GM18526 (cell line): ENCODE data around the gene B4GALT1.

Experiments used
- POLR2A ChIP-seq: IDR thresholded peaks from 3 replicates; pipeline ENCODE4 v1.6.1; 2011; ENCODE audit not compliant: insufficient read length; ENCODE audit errors: extremely low read depth

Gene B4GALT1

DNA sequence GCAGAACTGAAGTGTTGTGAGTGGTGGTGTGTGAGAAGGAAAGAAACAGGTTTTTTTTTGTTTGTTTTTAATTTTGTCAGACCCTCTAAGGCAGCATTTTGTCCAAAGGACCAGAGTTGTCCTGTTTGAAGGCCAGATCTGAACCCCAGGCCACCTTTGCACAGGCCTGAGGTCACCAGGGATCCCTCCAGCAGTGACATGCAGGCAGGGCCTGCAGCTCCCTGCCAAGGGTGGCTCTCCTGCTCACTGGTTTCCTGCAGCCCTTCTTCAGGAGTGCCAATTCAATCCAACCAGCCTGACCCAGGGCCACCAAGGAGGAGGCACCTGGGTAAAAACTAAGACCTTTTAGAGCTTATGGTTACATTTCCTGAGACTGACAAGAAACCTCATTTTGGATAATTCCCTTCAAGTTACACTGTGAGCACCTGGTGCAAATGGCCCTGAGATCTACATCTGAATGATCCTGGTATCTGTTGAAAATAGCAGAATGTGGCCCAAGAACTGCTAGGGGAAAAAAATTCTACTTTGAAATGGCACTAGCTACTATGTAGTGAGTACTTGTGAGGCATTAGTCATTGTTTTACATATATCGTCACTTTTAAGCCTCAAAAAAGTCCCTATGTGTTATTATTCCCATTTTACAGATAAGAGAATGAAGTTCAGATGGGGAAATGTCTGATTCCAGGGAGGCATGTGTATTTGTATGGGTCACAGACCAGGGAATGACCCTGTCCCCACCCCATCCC is 57.1 kb downstream of the B4GALT1 start:
- no peak for TF ChIP-seq POLR2A

DNA sequence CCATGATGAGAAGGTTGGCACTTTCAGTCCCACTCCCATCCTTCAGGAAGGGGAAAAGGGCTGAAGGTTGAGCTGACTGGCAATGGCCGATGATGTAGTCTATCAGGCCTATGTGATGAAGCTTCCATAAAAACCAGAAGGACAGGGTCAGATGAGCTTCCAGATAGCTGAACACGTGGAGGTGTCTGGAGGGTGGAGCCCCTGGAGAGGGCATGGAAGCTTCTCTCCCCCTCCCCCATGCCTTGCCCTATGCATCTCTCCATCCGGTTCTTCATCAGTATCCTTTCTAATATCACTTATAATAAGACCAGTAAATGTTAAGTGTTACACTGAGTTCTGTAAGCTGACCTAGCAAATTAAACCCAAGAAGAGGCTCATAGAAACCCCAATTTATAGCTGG is 58.0 kb downstream of the B4GALT1 start:
- no peak for TF ChIP-seq POLR2A

DNA sequence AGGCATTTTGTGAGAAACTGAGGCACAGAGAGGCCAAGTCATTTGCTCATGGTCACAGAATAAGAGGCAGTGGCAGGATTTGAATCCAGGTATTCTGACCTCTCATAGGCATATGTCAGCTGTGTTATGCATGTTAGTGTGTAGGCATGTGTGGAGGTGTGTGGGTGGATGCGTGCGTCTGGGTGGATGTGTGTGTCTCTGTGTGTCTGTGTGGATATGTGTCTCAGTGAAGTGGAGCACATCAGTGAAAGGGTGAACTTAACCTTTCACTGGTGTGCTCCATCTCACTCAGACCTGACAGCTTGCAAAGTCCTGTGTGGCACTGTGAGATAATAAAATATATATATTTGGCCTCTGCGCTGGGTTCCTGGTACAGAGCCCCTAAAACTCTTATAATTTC is 58.7 kb downstream of the B4GALT1 start:
- TF ChIP-seq POLR2A, result no peak

DNA sequence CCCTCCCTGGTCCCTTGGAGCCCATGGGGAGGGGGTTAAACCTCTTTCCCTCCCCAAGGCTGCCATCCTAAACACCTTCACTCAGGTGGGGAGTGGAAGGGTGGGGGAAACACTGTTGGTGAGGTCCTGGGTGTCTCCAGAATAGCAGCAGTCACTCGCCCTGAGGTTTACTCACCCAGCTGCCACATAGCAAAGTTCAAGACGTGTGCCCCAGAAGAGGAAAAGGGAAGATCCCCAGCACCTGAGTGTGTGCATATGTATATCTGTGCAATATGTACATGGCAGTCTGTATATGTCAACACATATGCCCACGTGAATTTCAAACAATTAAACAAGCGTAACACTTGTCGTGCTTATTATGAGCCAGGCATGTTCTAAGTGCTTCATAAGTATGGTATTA is 59.4 kb downstream of the B4GALT1 start:
- TF ChIP-seq POLR2A, result no peak

DNA sequence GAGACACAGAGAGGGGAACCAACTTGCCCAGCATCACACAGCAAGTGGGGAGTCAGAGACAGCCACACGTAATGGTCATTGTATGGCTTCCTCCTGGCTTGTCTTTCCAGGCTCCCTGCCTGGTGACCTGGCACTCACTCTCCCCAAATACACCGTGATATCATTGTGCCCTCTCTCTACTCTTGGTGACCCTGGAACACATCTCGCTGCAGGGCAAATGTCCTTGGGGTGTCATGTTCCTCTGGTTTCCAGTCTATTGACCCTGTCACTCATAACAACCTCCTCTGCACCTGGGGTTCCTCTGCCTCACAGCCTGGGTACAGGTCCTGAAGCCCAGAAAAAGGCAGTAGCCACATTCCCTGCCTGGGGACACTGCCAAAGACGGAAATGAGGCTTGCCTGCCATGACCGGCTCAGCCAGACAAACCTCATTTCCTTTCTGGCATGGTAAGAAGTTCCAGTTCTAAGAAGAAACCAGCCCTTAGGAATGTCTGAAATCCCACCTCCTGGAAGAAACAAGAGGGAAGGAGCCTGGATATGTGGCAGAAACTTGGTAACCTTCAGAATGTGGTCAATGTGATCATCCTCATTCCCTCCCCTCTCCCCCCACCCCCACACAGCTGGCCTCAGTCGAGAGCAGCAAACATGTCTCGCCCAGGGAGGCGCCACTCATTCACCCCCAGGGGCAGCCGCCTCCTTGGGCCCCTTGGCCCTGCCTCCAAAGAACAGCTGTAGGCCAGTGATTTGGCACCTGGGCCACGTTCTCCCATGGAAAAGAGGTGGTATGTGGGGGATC is 60.1 kb downstream of the B4GALT1 start:
- no peak for TF ChIP-seq POLR2A

DNA sequence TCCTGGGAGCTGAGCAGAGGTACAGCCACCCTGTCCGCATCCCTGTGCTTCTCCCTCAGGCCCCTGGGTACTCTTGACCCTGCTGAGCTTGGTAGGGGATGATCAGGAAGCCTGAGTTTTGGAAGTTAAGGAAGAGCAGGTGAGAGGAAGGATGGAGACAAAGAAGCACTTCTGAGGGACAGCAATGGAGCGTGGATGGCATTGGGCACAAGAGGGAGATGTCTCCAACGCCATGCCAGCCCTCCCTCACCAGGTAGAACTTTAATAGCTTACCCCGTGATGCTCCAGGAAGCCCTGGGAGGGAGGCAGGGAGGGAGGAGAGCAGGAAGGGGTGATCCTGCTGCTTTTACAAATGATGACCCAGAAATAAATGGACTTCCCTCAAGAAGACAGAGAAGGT is 60.8 kb downstream of the B4GALT1 start:
- TF ChIP-seq POLR2A, result no peak

DNA sequence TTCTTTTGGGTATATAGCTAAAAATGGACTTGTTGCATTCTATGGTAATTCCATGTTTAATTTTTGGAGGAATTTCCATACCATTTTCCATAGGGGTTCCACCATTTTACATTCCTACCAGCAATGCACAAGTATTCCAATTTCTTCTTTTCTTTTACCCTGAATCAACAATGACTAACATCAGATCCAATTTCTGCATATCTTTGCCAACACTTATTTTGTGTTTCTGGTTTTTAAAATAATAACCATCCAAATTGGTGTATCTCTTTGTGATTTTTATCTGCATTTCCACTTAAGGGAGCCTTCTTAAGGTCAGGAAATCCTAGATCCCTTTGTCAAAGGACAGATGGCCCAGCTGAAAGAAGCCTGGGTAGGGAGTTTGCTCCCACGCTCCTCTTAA is 61.2 kb downstream of the B4GALT1 start:
- no peak for TF ChIP-seq POLR2A

DNA sequence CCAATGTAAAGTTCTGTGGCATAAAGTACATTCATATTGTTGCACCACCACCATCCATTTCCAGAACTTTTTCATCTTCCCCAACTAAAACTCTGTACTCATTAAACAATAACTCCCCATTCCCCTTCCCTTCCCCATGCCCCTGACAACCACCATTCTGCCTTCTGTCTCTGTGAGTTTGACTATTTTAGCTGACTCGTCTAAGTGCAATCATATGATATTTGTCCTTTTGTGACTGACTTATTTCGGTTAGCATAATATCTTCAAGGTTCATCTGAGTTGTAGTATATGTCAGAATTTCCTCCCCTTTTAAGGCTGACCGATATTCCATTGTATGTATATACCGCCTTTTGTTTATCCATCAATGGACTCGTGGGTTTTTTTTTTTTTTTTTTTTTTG is 61.6 kb downstream of the B4GALT1 start:
- no peak for TF ChIP-seq POLR2A

DNA sequence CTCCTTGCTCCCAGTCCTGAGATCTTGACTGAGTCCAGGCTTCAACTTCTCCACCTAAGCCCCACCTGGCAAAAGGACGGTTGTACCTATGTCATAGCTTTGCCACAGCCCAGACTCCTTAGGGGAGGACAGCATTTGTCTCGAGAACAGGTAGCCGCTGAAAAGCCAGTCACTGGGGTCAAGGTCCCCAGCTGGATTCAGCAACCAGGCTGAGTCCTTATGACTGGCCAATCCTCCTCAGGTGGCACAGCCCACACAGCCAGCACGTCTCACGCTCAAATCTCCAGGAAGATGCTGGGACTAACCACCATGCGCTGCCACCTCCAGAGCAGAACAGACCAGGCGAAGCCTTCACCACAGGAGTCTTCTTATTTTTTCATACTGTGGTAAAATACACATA is 62.7 kb downstream of the B4GALT1 start:
- no peak for TF ChIP-seq POLR2A

DNA sequence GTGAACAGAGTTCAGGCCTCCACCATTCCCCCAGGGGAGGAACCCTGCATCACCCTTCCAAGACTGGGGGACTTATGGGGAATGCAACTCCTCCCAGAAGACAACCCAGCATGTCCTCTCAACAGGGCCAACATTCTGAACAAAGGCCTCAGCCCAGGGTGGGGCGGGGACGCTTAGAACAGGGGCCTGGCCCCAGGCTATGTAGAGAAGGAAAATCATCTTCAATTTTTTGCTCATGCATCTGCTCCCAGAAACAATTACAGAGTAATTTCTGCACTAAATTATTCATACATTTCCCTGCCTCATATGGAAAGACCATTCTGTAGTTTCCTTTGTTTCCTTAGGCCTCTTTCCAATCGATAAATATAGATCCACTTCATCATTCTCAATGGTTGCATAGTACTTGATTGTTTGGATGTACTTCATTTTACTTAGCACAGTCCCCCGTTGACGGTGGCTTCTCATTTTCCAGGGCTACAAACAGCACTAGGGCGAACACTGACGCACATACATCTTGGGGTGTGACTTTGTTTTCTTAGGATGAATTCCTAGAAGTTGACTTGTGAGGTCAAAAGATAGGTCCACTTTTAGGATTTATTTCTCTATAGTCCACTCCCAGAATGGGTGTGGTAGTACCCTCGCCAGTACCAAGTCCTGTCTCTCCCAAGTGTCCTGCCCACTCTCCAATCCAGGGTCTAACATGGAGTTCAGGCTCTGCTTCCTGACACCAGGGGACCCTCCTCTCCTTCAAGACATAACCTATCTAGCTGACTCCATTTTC is 63.4 kb downstream of the B4GALT1 start:
- no peak for TF ChIP-seq POLR2A

DNA sequence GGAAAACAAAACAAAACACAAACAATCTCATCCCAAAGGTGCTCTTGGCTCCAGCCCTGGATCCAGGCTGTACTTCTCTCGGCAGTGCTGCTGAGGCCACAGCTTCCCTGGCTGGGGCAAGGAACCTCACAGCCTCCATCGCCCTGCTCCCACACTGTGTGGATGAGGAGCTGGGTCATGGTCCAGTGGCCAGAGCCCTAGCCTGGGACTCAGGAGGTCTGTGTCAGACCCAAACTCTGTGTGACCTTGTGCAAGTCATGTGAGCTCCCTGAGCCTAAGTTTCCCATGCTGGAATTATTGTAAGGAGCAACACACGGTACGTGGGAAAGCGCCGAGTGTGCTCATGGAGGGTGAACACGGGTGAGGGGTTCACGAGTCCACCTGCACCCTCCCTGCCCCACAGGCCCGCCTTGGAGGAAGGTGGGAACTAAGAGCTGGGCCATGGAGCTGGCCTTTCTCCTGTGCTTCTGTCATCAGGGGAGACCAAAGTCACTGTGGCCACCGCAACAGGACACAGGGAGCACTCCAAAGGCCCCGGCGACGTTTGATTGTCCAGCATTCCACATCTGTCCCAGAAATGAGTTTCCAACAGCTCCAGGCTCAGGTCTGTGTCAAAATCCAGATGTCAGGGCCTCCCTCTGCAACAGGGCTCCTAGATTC is 64.5 kb downstream of the B4GALT1 start:
- TF ChIP-seq POLR2A, result no peak

DNA sequence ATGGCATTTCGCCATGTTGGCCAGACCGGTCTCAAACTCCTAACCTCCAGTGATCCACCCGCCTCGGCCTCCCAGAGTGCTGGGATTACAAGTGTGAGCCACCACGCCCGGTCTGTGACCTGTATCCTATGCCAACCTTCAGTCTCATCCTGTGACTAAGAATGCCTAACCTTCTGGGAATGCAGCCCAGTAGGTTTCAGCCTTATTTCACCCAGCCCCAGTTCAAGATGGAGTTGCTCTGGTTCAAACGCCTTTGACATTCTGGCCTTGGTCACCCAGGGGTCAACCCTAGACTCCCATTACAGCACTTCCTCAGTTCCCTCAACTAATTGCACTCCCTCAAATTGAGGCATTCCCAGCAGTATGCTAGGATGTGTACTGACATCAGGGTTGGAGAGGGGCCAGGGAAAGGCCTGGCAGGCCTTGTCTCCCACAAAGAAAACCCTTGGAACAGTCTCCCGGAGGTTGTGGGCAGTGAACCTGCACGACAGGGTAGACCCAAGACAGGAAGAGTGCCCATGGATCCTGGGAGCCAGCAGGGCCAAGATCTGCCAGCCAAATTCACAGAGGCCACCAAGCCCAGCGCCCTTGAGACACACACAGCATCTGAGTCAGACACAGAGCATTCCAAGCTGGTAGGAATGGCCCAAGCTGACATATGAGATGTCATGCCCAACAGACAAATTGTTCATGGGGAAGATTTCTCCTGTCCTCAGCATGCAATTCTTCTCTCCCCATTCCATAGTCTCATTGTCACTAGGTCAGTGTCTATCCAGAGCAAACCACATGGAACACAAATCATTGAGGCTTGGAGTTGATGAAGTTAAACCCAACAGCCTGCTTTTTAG is 65.8 kb downstream of the B4GALT1 start:
- no peak for TF ChIP-seq POLR2A

DNA sequence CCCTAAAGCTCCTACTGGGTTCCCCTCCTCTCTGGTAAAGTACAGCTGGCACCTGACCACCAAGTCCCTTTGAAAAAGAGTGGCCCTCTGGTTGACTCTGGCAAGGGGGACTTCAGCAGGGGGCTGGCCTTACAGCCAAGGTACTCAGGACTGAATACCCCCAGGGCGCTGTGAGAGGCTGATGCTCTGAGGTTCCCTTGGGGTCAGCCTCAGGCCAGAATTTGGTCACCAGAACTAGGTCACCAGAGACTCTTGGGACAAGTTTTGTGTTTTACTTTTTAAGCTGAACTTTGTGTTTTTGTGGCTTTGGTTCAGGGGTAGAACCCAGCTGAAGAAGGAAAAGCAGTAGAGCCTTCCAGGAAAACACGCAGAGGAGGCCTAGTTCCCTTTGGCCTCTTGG is 67.4 kb downstream of the B4GALT1 start:
- no peak for TF ChIP-seq POLR2A

DNA sequence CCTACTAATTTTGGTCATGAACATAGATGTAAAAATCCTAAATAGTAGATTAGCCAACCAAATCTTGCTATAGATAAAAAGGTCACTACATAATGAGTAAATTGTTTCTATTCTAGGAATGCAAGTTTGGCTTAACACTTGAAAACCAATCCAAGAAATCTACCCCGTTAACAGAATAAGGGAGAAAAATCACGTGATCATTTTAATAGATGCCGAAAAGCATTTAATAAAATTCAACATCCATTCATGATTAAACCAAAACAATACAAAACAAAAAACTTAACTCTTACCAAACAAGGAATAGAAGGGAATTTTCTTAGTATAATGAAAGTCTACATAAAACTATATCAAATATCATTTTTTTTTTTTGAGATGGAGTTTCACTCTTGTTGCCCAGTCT is 69.9 kb downstream of the B4GALT1 start:
- TF ChIP-seq POLR2A, result no peak
